ENCODE data around the gene GRK2.

DNA sequence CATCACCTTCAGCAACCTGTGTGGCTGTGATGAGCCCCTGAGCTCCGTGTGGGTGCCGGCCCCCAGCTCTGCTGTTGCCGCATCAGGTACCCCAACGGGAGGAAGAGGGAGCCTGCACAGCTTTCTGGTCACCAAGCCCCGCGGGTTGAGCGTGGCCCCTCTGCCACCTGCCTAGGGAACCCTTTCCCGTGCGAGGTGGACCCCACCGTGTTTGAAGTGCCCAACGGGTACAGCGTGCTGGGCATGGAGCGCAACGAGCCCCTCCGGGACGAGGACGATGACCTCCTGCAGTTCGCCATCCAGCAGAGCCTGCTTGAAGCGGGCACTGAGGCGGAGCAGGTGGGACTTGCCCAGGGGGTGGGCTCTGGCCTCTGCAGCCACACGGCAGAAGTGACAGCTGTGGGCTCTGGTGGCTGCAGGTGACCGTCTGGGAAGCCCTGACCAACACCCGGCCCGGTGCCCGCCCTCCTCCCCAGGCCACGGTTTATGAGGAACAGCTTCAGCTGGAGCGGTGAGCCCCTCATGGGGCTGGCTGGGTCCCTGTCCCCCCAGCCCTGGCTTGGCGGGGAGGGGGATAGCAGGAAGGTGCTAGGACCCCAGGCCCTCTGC lies 35.1 kb downstream of the GRK2 start:
- no peak for TF ChIP-seq CTCF (IDR thresholded peaks at IDR 0.05; ENCODE audit: low read depth, low read length)
- TF ChIP-seq EZH2phosphoT487 (IDR thresholded peaks at IDR 0.05; ENCODE audit: low read depth): no peak
